GM19035 (cell line): ENCODE results near the gene DYNLRB2.

ENCODE experiments used
- ATAC-seq: cut with Tn5 transposase; IDR thresholded peaks from one replicate; pipeline ENCODE4 v1.9.1; 2021; ENCODE audit not compliant: unreplicated experiment

DYNLRB2 gene

DNA sequence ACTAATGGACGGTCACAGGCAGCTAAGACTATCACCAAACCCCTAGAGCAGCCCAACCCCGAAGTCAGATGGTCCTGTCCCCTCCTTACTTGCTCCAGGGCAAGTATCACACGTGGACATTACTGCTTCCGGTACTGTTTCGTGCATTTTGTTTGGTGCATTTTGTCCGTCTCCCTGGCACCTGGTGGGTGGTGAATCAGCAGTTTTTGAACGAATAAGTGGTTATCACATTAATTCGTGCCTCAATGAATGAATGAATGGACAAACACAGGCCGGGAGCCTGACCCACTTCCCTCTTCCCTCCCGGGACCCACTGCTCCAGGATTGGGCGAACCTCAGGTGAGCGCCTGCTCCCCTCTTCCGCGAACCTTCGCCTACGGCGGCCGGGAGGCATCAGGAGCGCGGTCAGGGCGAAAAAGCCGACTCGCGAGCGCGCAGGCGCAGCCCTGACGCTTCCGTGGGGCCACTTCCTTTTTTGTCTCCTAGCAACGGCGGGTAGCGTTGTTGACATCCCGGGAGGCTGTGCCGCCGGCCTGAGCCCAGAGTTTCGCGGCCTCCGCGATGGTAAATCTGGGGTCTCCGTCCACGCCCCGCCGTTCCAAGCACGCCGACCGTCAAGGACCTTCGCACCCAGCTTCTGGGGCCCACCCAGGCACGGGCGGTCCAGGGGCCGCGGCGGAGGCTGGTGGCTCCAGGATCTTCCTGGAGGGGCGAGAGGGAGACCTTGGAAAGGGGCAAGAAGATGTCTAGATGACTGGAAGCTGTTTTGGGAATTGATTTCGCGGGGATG is at the start of gene DYNLRB2:
Gene DYNLRB2, plus strand, starts transcription at position 478 of the 790 bp plus-strand sequence. Its CDS starts 84 bp downstream, at position 562.
- peak; percentile 98 for ATAC-seq

- no peak for ATAC-seq
Observed at GRCh38 chr16:80500116-80500859, 40.5 kb upstream of the DYNLRB2 start.

DNA sequence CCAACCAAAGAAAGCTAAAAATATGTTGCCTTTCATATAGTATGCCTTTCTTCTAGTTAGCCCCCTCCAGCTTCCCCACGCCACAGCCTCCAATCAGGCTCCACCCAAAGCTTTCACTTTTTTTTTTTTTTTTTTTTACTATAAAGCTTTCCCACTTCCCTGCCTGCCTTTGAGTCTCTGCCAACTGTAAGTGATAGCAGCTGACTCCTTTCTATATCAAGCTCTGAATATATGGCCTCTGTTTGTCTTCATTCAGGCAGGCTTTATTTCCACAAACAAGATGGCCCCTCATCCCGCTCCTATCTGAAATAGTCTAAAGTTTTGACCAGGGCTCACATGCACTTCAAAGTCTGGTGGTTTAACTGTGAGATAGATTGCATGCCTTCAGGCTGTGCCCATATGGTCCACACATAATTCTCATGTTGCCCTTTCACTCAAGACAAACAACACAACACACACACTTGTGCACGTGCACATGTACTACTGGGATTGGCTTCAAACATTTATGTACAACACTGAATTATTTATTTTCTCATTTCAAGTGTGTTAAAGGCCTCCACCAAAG is 39.8 kb upstream of the DYNLRB2 start:
- no peak for ATAC-seq

DNA sequence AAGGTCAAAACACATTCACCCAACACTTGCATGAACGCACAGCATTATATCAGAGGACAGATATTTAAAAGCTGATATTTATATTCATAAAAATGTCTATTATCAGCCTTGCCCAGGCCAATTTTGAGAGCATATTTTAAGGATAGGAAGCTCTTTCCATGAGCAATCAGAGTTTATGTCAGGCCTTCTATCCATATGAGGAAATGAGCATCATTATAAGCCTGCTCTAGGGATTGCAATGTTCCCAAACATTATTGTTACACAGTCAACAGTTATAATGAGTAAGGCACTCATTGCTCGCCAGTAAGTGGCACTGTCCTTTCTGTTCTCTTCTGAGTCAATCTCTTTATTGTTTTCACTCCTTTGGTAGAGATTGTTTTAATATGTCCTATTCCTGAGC is 37.7 kb upstream of the DYNLRB2 start:
- ATAC-seq, result no peak

GRCh38 chr16:80507538-80507937 is 33.3 kb upstream of the DYNLRB2 start:
- no peak for ATAC-seq

GRCh38 chr16:80509872-80510271 is 30.9 kb upstream of the DYNLRB2 start:
- ATAC-seq, result no peak

DNA sequence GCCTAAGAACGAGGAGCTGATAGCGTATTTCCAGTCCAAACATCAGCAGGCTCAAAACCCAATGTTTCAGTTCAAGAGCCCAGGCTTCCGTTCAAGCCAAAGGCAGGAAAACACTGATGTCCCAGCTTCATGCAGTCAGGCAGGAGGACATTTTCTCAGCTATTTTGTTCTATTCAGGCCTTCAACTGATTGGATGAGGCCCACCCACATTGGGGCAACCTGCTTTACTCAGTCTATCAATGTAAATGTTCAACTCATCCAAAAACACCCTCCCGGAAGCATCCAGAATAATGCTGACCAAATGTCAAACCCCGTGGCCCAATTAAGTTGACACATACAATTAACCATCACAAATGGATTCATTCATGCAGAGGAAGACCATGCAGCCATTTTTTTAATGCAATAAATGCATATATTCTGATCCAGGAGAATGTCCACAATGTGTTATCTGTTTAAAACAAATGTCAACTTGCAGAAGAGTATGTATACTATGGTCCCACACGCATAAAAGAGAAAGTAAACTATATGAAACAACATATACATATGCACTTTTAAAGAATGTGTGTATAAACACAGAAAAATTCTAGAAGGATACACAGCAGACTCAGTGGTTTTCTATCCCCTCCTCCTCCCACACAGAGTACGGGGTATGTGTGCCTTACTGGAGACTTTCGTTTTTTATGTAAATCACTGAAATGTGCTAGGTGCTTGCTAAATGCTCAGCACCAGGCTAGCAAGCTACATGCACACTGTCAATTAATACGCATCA is 28.8 kb upstream of the DYNLRB2 start:
- no peak for ATAC-seq

DNA sequence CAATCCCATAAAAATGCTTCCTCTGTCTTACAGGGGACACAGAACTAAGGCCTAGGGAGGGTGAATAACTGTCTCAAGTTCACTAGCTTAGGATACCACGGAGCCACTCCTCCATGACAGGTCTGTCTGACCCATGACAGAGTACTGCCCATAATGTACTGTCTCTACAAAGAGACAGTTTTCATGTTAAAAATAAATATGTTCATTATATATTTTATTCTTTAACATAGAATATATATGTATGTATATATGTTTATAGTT is 28.3 kb upstream of the DYNLRB2 start:
- no peak for ATAC-seq

- ATAC-seq, result no peak
Observed at GRCh38 chr16:80515374-80515773, 25.4 kb upstream of the DYNLRB2 start.

DNA sequence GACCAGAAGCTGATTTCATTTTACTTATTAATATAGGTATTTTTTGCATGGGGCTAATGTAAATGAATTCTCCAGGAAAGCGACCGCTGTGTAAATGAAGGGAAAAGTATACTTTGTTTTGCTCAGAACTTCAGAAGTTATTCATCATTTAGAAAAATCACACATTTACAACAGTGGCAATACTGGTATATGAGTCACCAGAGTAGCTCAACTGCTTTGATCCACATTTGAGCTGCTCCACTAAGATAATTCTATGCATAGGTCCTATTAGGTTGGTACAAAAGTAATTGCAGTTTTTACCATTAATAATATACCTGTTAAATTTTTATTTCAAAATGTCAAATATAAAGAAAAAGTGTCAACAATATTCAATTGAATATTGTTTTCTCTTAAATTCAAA is 22.9 kb upstream of the DYNLRB2 start:
- ATAC-seq, result no peak

DNA sequence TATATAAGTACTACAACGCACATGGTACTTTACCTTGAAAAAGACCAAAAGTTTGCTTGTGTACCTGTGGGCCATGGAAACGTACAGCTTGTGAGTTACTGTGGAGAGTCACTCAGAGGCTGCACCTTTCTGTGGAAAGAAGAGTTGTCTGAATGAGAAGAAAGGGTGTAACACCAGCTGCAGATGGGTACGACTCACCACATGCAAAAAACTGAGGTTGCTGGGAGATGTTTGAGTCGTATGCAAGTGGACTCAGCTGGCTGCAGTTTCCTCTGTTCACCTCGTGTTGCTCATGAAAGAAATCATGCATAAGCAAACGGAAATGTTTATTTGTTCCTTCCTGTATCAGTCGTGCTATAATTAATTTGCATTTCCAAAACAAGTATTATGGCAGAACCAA is 22.4 kb upstream of the DYNLRB2 start:
- ATAC-seq, result no peak

- ATAC-seq, result no peak
Observed at GRCh38 chr16:80519189-80519588, 21.6 kb upstream of the DYNLRB2 start.

GRCh38 chr16:80525420-80525819 is 15.4 kb upstream of the DYNLRB2 start:
- ATAC-seq, result no peak

DNA sequence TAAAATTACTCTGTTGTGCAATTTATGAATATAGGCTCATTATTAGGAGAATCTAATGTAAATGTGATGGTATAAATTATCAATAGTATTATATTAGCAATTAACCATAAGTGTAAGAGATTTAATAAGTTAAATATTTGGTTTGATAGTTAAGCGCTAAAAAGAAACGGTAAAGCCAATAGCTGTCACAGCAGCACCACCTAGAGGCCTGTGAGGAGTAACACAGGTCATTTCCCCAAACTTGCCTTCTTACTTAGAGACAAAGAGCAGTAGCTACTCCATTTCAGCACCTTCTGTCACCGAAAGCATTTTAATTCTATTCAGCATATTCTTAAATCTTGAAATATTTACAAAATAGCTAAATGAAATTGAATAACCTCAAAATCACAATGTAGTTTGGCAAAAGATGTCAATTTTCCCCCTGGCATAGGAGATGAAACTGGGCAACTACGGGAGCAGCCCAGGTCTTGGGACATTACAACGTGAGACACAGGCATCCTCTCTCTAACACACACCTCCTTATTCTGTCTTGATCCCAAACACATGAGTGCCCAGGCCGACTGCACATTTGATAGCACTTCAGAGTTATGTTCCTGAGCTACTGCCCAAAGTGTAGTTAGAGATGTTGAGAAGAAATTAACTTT is 14.3 kb upstream of the DYNLRB2 start:
- ATAC-seq, result peak; percentile 80

- ATAC-seq, result no peak
Observed at GRCh38 chr16:80527297-80527696, 13.5 kb upstream of the DYNLRB2 start.

DNA sequence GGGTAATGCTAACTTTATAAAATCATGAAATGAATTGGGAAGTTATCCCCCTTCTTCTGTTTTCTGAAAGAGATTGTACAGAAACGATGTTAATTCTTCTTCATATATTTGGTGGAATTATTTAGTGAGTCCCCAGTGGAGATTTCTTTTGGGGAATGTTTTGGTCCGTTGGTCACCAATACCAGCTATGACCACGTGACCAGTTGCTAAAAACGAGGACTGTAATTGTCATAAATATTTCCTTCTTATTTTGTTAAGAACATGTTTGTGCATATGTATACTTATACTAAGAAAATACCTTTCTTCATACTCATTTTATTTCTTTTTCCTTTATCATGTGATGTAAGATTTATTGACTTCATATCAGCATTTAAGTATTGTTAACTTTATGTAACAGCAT is 10.3 kb upstream of the DYNLRB2 start:
- no peak for ATAC-seq

DNA sequence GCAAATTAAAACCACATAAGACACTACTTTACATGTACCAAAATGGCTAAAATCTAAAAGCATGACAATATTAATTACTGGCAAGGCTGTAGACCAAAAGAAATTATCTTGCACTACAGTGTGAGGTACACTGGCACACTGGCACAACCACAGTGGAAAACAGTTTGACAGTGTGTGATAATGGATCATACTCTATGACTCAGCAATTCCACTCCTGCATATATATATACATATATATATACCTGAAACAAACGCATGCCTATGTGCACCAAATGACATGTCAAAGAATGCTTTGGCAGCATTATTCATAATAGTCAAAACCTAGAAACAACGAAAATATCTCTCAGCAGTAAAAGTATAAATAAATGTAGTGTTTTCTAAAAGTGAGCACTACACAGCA is 4.6 kb upstream of the DYNLRB2 start:
- no peak for ATAC-seq

GRCh38 chr16:80541306-80541694 is 507 bp downstream of the DYNLRB2 start:
- no peak for ATAC-seq

- ATAC-seq, result no peak
Observed at GRCh38 chr16:80543162-80543561, 2.4 kb downstream of the DYNLRB2 start.

DNA sequence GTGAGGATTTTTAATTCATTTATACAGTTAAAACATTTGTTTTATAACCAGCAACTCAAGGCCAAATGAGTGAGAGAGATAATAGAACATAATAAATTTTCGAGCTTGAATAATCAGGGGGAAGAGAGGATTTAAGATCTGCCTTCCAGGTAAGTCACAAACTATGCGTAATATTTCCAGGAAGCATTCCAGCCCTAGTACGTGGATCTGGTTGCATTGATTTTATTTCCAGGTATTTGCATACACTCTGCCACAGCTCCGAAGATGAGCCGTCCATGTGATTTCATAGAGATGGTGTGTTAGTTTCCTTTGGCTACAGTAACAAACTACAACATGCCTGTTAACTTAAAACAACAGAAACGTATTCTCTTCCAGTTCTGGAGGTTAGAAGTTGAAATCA is 3.5 kb downstream of the DYNLRB2 start:
- no peak for ATAC-seq

- no peak for ATAC-seq
Observed at GRCh38 chr16:80546249-80546648, 5.5 kb downstream of the DYNLRB2 start.
